HUES6 (cell line): Measurements from ENCODE around the gene VPS37C.
"Not testable (repeated sequence)": the region's sequence is repeated elsewhere in the genome, so short reads cannot be mapped to it uniquely, and the experiment has no call there.

Experiments used
- H3K27ac ChIP-seq: 2 replicates; pipeline ENCODE4 v1.7.0; 2013; ENCODE audit warnings: low read depth, mild to moderate bottlenecking, low read length, inconsistent platforms
- H3K27me3 ChIP-seq: 2 replicates; pipeline ENCODE4 v1.6.1; 2013; ENCODE audit warnings: low read length; ENCODE audit not compliant: control insufficient read depth, insufficient read depth
- H3K36me3 ChIP-seq: 2 replicates; pipeline ENCODE4 v1.6.1; 2013; ENCODE audit warnings: low read length; ENCODE audit not compliant: control insufficient read depth, insufficient read depth
- H3K4me1 ChIP-seq: 2 replicates; pipeline ENCODE4 v1.6.1; 2013; ENCODE audit warnings: low read length; ENCODE audit not compliant: control insufficient read depth, insufficient read depth
- H3K4me3 ChIP-seq: 2 replicates; pipeline ENCODE4 v1.5.1; 2013; ENCODE audit warnings: low read depth, low read length
- H3K9ac ChIP-seq: one replicate; pipeline ENCODE4 v1.6.1; 2013; ENCODE audit warnings: mild to moderate bottlenecking, low read length
- H3K9me3 ChIP-seq: 2 replicates; pipeline ENCODE4 v1.6.1; 2013; ENCODE audit warnings: low read depth, low read length; ENCODE audit not compliant: control insufficient read depth, insufficient read depth

The VPS37C gene

GRCh38 chr11:61174273-61174672 is 13.0 kb upstream of the VPS37C start:
- Histone ChIP-seq H3K36me3 (no peaks in the 10 kb centered on the region), H3K27me3 (peaks cover 3% of the 10 kb centered on the region; the same call in 1 of the 2 replicates), H3K27ac (no peak overlapping the region), H3K4me3 (no peak overlapping the region), H3K9me3 (peaks cover 10% of the 10 kb centered on the region; the same call in 1 of the 2 replicates), H3K4me1 (no peaks in the 10 kb centered on the region), H3K9ac (no peak overlapping the region)

DNA sequence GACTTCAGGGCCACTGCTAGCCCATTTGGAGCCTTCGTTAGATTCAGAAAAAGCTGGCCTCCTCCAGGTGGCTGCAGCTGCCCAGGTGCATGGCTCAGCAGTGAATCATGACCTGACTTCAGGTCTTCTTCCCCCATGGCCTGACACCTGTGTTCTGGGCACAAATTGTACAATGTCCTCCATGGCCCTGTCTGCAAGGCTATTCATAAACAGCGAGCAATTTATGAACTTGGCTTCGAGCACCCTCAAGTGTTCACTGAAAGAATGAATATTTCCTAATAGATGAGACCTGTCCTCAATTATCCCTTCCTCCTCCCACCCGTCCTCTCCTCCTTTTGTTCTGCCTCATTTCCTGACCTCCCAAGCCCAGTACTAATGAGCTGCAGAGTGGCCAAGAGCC is 12.2 kb upstream of the VPS37C start:
- Histone ChIP-seq H3K4me3 (no peak overlapping the region), H3K4me1 (no peaks in the 10 kb centered on the region), H3K9ac (no peak overlapping the region), H3K27me3 (peaks cover 3% of the 10 kb centered on the region; the same call in 1 of the 2 replicates), H3K36me3 (no peaks in the 10 kb centered on the region), H3K9me3 (peaks cover 10% of the 10 kb centered on the region; the same call in 1 of the 2 replicates), H3K27ac (no peak overlapping the region)

GRCh38 chr11:61172888-61173287 is 11.7 kb upstream of the VPS37C start:
- no peaks in the 10 kb centered on the region for H3K36me3 ChIP-seq
- H3K4me3 ChIP-seq = no peak overlapping the region
- H3K27ac ChIP-seq = no peak overlapping the region
- peaks cover 3% of the 10 kb centered on the region; the same call in 1 of the 2 replicates for H3K27me3 ChIP-seq
- no peaks in the 10 kb centered on the region for H3K4me1 ChIP-seq
- H3K9me3 ChIP-seq = peaks cover 10% of the 10 kb centered on the region; the same call in 1 of the 2 replicates
- no peak overlapping the region for H3K9ac ChIP-seq

DNA sequence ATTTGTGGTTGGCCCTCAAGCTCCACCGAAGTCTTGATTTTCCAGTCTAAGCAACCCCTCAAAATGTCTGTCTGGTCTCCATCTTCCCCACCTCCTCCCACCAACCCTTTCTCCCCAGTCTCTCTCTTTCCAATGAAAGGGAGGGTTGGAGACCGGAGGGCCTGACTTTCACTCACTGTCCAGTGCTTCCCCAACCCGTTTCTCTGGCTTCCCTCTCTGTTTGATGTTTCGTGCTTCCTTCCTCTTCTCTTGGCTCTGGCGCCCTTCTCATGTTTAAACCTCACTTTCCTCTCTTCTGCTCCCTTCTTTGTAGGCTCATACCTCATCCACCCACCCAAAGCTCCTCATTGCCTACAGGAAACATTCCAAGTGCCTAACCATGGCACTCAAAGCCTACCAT is 11.1 kb upstream of the VPS37C start:
- no peaks in the 10 kb centered on the region for H3K36me3 ChIP-seq
- H3K27me3 ChIP-seq = peaks cover 3% of the 10 kb centered on the region; the same call in 1 of the 2 replicates
- H3K9ac ChIP-seq = no peak overlapping the region
- no peak overlapping the region for H3K4me3 ChIP-seq
- no peaks in the 10 kb centered on the region for H3K4me1 ChIP-seq
- peaks cover 13% of the 10 kb centered on the region for H3K9me3 ChIP-seq
- no peak overlapping the region for H3K27ac ChIP-seq

DNA sequence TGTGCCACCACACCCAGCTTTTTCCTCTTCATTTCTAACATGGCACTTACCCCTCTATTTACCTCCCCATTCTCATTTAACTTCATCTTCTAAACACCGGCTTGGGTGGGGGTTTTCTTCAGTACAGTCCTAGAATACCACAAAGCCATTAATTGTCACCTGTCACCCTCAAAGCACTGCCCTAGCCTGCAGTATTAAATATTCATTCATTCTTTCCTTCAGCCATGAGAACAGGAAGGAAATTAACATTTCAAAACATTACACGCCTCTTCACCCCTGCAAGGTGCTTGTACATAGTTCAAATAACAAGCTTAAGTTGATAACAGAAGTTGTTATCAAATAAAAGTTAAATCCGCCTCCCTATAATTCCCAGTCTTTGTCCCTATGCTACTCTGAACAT is 10.7 kb upstream of the VPS37C start:
- H3K9me3 ChIP-seq = peaks cover 15% of the 10 kb centered on the region
- no peaks in the 10 kb centered on the region for H3K4me1 ChIP-seq

GRCh38 chr11:61170566-61170965 is 9.3 kb upstream of the VPS37C start:
- no peaks in the 10 kb centered on the region for H3K4me1 ChIP-seq
- H3K27ac ChIP-seq = no peak overlapping the region
- no peaks in the 10 kb centered on the region; the same call in 1 of the 2 replicates for H3K27me3 ChIP-seq
- H3K36me3 ChIP-seq = no peaks in the 10 kb centered on the region
- no peak overlapping the region for H3K9ac ChIP-seq
- H3K9me3 ChIP-seq = peaks cover 15% of the 10 kb centered on the region
- H3K4me3 ChIP-seq = no peak overlapping the region

More for the DNA sequence above, 10.7 kb upstream of the VPS37C start:
- Histone ChIP-seq H3K36me3 (no peaks in the 10 kb centered on the region), H3K27ac (no peak overlapping the region), H3K4me3 (no peak overlapping the region), H3K27me3 (peaks cover 3% of the 10 kb centered on the region; the same call in 1 of the 2 replicates), H3K9ac (no peak overlapping the region)

- H3K36me3 ChIP-seq = no peaks in the 10 kb centered on the region
These were observed 7.6 kb upstream of the VPS37C start for GRCh38 chr11:61168800-61169199.

DNA sequence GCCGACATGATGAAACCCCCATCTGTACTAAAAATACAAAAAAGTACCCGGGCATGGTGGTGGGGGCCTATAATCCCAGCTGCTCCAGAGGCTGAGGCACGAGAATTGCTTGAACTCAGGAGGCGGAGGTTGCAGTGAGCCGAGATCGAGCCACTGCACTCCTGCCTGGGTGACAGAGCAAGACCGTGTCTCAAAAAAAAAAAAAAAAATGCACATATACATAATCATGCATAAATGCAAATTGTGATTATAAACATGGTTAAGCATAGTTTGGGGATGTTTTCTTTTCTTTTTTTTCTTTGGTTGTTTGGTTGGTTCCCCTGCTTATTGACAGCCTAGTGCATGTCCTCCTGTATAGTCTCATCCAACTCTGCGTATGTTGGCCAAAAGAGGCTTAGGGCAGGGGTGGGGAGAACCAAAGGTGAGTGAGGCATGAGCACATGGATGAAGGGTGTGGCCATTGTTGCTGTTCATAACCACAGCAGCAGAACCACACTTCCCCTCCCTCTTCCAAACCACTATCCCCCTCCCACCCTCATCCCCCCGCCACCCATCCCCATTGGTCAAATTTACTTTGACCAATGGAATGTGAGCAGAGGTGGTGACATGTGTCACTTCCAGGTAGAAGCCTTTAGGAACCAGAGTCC is 6.9 kb upstream of the VPS37C start:
- H3K9me3 ChIP-seq = peaks cover 12% of the 10 kb centered on the region
- H3K4me3 ChIP-seq = no peak overlapping the region
- no peaks in the 10 kb centered on the region; the same call in 1 of the 2 replicates for H3K4me1 ChIP-seq
- H3K36me3 ChIP-seq = no peaks in the 10 kb centered on the region
- H3K27ac ChIP-seq = no peak overlapping the region
- no peak overlapping the region for H3K9ac ChIP-seq
- no peaks in the 10 kb centered on the region for H3K27me3 ChIP-seq

More at GRCh38 chr11:61168800-61169199, 7.6 kb upstream of the VPS37C start:
- no peaks in the 10 kb centered on the region; the same call in 1 of the 2 replicates for H3K4me1 ChIP-seq
- H3K9ac ChIP-seq = no peak overlapping the region
- no peaks in the 10 kb centered on the region; the same call in 1 of the 2 replicates for H3K27me3 ChIP-seq
- peaks cover 15% of the 10 kb centered on the region for H3K9me3 ChIP-seq
- H3K4me3 ChIP-seq = no peak overlapping the region
- no peak overlapping the region for H3K27ac ChIP-seq

GRCh38 chr11:61166331-61166730 is 5.1 kb upstream of the VPS37C start:
- H3K9ac ChIP-seq, H3K4me3 ChIP-seq, H3K9me3 ChIP-seq, H3K27ac ChIP-seq, H3K4me1 ChIP-seq, H3K36me3 ChIP-seq, H3K27me3 ChIP-seq: not testable (repeated sequence)

- H3K4me1 ChIP-seq, H3K4me3 ChIP-seq, H3K9ac ChIP-seq, H3K27ac ChIP-seq, H3K9me3 ChIP-seq, H3K36me3 ChIP-seq, H3K27me3 ChIP-seq: not testable (repeated sequence)
These were observed 4.6 kb upstream of the VPS37C start for GRCh38 chr11:61165785-61166184.

- no peak overlapping the region for H3K27ac ChIP-seq
- peaks cover 5% of the 10 kb centered on the region for H3K9me3 ChIP-seq
- no peaks in the 10 kb centered on the region for H3K36me3 ChIP-seq
- H3K9ac ChIP-seq = no peak overlapping the region
- no peak overlapping the region for H3K4me3 ChIP-seq
- no peaks in the 10 kb centered on the region for H3K27me3 ChIP-seq
- peaks cover 16% of the 10 kb centered on the region for H3K4me1 ChIP-seq
These were observed 3.6 kb upstream of the VPS37C start for GRCh38 chr11:61164606-61165424.
